HG03066 (cell line): ENCODE data around the gene KCNC1.

Experiments used
- ATAC-seq: cut with Tn5 transposase; IDR thresholded peaks from one replicate; pipeline ENCODE4 v1.9.1; 2021; ENCODE audit warnings: low read depth; ENCODE audit not compliant: unreplicated experiment

Gene KCNC1

GRCh38 chr11:17734418-17734911 is at the start of gene KCNC1:
Gene KCNC1 (plus strand): TSS chr11:17734781. CDS start chr11:17736003, 1,222 bp downstream.
- no peak for ATAC-seq

- no peak for ATAC-seq
Observed at GRCh38 chr11:17686231-17686980, 48.2 kb upstream of the KCNC1 start.

- ATAC-seq, result no peak
Observed at GRCh38 chr11:17687946-17688670, 46.5 kb upstream of the KCNC1 start.

- ATAC-seq, result no peak
Observed at GRCh38 chr11:17691550-17691949, 43.0 kb upstream of the KCNC1 start.

GRCh38 chr11:17691976-17692375 is 42.6 kb upstream of the KCNC1 start:
- ATAC-seq, result no peak

GRCh38 chr11:17692931-17693330 is 41.6 kb upstream of the KCNC1 start:
- ATAC-seq, result no peak

GRCh38 chr11:17693531-17693930 is 41.0 kb upstream of the KCNC1 start:
- ATAC-seq, result no peak

- ATAC-seq, result no peak
Observed at GRCh38 chr11:17694494-17695110, 40.0 kb upstream of the KCNC1 start.

- ATAC-seq, result no peak
Observed at GRCh38 chr11:17695454-17696441, 38.8 kb upstream of the KCNC1 start.

GRCh38 chr11:17696741-17697140 is 37.8 kb upstream of the KCNC1 start:
- ATAC-seq, result no peak

- no peak for ATAC-seq
Observed at GRCh38 chr11:17697175-17697949, 37.2 kb upstream of the KCNC1 start.

GRCh38 chr11:17699147-17700114 is 35.1 kb upstream of the KCNC1 start:
- ATAC-seq, result no peak

- no peak for ATAC-seq
Observed at GRCh38 chr11:17700991-17701390, 33.6 kb upstream of the KCNC1 start.

- ATAC-seq, result no peak
Observed at GRCh38 chr11:17702876-17703275, 31.7 kb upstream of the KCNC1 start.

- ATAC-seq, result no peak
Observed at GRCh38 chr11:17703951-17704350, 30.6 kb upstream of the KCNC1 start.

- no peak for ATAC-seq
Observed at GRCh38 chr11:17707830-17708229, 26.8 kb upstream of the KCNC1 start.

- no peak for ATAC-seq
Observed at GRCh38 chr11:17711836-17712235, 22.7 kb upstream of the KCNC1 start.

- ATAC-seq, result no peak
Observed at GRCh38 chr11:17713851-17714250, 20.7 kb upstream of the KCNC1 start.
